ENCODE results near the gene ADARB2.

- no peak for TF ChIP-seq POLR2A (IDR thresholded peaks at IDR 0.05)
- TF ChIP-seq CTCF (IDR thresholded peaks at IDR 0.05): no peak
- no peak for TF ChIP-seq EP300 (IDR thresholded peaks at IDR 0.05)
Measured at GRCh38 chr10:1211844-1212570, 525.3 kb downstream of the ADARB2 start.
